Muscle layer of duodenum (tissue), 2 donors: ENCODE measurements around the gene CCSER2.
"Not testable (repeated sequence)": the region's sequence is repeated elsewhere in the genome, so short reads cannot be mapped to it uniquely, and the experiment has no call there.

Experiments
- H3K27ac ChIP-seq: one replicate; pipeline ENCODE4 v1.7.0; 2013; ENCODE audit warnings: mild to moderate bottlenecking, low read length
- H3K27me3 ChIP-seq: one replicate; pipeline ENCODE4 v1.7.0; 2013; ENCODE audit warnings: low read depth, mild to moderate bottlenecking, control low read depth, low read length
- H3K36me3 ChIP-seq, 2 donors: one replicate each; pipeline ENCODE4 v1.7.0; 2013; ENCODE audit warnings: low read length in 2 of 2, control low read depth in 1 of 2, mild to moderate bottlenecking in 1 of 2; ENCODE audit not compliant: insufficient read depth in 2 of 2, control insufficient read depth in 1 of 2
- H3K4me1 ChIP-seq, 2 donors: one replicate each; pipeline ENCODE4 v1.7.0; 2013; ENCODE audit warnings: low read length in 2 of 2, mild to moderate bottlenecking in 2 of 2, control low read depth in 1 of 2, moderate library complexity in 1 of 2; ENCODE audit not compliant: insufficient read depth in 2 of 2, control insufficient read depth in 1 of 2
- H3K4me3 ChIP-seq, 2 donors: one replicate each; pipeline ENCODE4 v1.7.0; 2013; ENCODE audit warnings: low read length in 2 of 2, low read depth in 1 of 2, mild to moderate bottlenecking in 1 of 2
- H3K9me3 ChIP-seq, 2 donors: one replicate each; pipeline ENCODE4 v1.7.0; 2013; ENCODE audit warnings: low read length in 2 of 2, control low read depth in 1 of 2, mild to moderate bottlenecking in 1 of 2; ENCODE audit not compliant: control insufficient read depth in 1 of 2
- donor health status: healthy.

Gene CCSER2

DNA sequence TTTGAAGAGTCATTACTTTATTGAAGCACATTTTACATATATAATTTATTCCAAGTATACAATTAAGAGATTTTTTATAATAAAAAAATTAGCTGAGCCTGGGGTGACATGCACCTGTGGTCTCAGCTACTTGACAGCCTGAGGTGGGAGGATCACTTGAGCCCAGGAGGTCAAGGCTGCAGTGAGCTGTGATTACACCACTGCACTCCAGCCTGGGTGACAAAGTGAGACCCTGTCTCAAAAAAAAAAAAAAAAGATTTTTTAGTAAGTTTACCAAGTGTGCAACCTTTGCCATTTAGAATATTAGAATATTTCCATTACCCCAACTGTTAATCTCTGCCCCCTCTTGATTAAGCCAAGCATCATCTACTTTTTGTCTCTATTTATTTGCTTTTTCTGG, 196.0 kb downstream of the CCSER2 start:
- Histone ChIP-seq H3K36me3 (no peaks in the 10 kb centered on the region), H3K27ac (no peak overlapping the region), H3K4me3 (no peak overlapping the region), H3K9me3 (peaks cover 0 to 4% of the 10 kb centered on the region in 2 donors), H3K27me3 (no peaks in the 10 kb centered on the region), H3K4me1 (no peaks in the 10 kb centered on the region)

DNA sequence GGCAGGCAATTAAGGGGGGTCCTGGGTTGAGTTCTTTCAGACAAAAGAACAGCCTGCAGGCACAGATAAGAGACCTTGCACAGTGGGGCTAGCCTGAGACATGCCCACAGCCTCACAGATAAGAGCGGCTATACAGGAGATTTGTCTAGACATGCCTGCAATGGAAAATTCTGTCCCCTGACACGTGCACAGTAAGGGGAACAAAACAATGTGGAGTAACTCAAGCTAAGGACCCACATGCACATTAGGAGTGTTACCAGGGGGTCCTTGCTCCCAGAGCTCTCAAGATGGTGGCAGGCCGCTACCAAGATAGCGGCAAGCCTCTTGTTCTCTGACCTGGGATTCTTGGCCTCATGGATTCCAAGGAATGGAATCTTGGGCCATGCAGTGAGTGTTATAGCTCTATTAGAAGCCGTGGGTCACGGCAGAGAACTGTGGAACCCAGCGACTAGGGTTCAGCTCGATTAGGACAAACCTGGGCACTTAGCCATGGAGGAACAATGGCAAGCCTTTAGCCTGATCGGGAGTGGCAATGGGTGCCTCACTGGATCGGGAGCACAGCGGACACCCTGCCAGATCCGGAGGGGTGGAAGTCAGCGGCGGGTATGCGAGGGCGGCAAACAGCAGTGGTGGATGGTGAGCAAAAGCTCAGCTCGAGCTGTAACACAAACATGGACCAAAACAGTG, 196.9 kb downstream of the CCSER2 start:
- H3K27me3 ChIP-seq, result no peaks in the 10 kb centered on the region
- H3K4me1 ChIP-seq, result no peaks in the 10 kb centered on the region
- peaks cover 0 to 4% of the 10 kb centered on the region in 2 donors for H3K9me3 ChIP-seq
- no peak overlapping the region for H3K27ac ChIP-seq
- no peaks in the 10 kb centered on the region for H3K36me3 ChIP-seq
- H3K4me3 ChIP-seq, result no peak overlapping the region

DNA sequence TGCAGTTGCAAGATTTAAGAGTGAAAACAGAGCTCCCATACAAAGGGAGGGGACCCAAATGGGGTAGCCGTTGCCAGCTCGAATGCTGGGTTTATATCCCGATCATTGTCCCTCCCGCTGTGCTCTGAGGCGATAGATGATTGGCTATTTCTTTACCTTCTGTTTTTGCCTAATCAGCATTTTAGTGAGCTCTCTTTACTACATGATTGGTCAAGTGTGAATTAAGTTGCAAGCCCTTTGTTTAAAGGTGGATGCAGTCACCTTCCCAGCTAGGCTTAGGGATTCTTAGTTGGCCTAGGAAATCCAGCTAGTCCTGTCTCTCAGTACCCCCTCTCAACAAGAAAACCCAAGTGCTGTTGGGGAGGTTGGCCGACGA, 197.4 kb downstream of the CCSER2 start:
- not testable (repeated sequence) for H3K4me3 ChIP-seq, H3K36me3 ChIP-seq, H3K4me1 ChIP-seq, H3K27ac ChIP-seq, H3K9me3 ChIP-seq, H3K27me3 ChIP-seq

DNA sequence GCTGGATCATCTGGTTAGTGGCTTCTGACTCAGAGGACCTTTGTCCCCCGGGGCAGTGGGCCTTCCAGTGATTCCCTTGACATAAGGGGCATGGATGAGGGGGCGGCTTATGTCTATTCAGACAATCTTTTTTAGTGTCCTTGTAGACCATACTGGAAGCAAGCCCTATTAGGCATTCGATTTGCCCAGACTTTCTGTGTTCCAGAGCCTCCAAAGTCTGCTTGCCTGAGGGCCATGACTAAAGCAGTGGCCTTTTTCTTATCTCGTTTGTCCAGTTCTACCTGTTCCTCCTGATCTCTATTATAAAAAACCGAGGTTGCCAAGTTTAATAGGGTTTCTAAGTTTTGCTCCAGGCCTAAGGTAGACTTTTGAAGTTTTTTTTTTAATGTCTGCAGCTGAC, 199.0 kb downstream of the CCSER2 start:
- H3K36me3 ChIP-seq, H3K9me3 ChIP-seq, H3K27me3 ChIP-seq, H3K27ac ChIP-seq, H3K4me1 ChIP-seq, H3K4me3 ChIP-seq: not testable (repeated sequence)

DNA sequence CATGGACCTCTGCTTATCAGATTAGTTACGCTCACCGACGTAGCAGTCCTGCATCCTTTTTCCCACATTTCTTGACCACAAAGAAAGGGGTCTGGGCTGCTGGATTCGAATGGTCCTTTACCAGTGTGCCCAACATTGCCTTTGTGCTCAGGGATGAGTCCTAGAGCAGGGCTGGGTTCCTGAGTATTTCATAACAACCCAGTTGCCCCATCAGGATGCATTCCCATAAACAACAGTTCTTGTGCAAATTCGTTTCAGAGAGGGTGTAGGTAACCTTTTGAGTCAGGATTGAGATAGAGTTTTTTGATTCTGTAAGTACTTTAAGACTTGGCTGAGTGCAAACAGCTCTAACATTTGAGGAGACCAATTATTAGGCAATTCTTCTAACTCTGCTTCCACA, 200.1 kb downstream of the CCSER2 start:
- not testable (repeated sequence) for H3K4me1 ChIP-seq, H3K27me3 ChIP-seq, H3K36me3 ChIP-seq, H3K27ac ChIP-seq, H3K9me3 ChIP-seq, H3K4me3 ChIP-seq

DNA sequence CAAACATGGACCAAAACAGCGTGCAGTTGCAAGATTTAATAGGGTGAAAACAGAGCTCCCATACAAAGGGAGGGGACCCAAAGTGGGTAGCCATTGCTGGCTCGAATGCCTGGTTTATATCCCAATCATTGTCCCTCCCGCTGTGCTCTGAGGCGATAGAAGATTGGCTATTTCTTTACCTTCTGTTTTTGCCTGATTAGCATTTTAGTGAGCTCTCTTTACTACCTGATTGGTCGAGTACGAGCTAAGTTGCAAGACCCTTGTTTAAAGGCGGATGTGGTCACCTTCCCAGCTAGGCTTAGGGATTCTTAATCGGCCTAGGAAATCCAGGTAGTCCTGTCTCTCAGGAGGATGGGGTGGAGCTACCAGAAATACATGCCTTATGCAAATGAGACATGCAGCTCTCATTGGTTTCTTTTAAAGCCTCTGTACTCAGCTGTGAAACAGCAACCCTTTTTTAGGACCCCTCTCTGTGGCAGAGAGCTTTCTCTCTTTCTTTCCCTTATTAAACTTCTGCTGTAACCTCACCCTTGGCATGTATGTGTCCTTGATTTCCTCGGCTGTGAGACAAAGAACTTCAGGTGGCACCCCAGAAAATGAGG, 202.4 kb downstream of the CCSER2 start:
- H3K36me3 ChIP-seq, result no peaks in the 10 kb centered on the region
- H3K4me3 ChIP-seq, result no peak overlapping the region
- H3K4me1 ChIP-seq, result no peaks in the 10 kb centered on the region
- no peak overlapping the region for H3K27ac ChIP-seq
- H3K9me3 ChIP-seq, result no peaks in the 10 kb centered on the region
- no peaks in the 10 kb centered on the region for H3K27me3 ChIP-seq

DNA sequence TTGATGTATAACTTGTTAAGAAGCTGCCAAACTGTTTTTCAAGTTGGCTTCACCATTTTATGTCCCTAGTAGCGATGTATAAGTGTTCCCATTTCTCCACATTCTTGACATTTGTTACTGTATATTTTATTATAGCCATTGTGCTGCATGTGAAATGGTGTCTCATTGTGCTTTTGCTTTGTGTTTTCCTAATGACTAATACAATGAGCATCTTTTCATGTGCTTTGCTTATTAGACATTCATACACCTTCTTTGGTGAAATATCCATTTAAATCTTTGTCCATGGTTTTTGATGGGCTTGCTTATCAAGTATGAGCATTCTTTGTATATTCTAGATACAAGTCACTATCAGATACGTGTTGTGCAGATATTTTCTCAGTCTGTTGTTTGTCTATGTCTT, 203.0 kb downstream of the CCSER2 start:
- Histone ChIP-seq H3K36me3 (no peaks in the 10 kb centered on the region), H3K4me1 (no peaks in the 10 kb centered on the region), H3K27me3 (no peaks in the 10 kb centered on the region), H3K27ac (no peak overlapping the region), H3K9me3 (no peaks in the 10 kb centered on the region), H3K4me3 (no peak overlapping the region)

DNA sequence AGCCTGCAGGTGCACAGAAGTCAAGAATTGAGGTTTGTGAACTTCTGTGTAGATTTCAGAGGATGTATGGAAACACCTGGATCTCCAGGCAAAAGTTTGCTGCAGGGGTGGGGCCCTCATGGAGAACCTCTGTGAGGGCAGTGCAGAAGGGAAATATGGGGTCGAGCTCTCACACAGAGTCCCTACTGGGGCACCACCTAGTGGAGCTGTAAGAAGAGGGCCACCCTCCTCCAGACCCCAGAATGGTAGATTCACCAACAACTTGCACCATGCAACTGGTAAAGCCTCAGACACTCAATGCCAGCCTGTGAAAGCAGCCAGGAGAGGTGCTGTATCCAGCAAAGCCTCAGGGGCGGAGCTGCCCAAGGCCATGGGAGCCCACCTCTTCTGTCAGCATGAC, 205.8 kb downstream of the CCSER2 start:
- no peaks in the 10 kb centered on the region for H3K9me3 ChIP-seq
- no peaks in the 10 kb centered on the region for H3K36me3 ChIP-seq
- H3K27me3 ChIP-seq, result no peaks in the 10 kb centered on the region
- no peak overlapping the region for H3K27ac ChIP-seq
- no peaks in the 10 kb centered on the region for H3K4me1 ChIP-seq
- H3K4me3 ChIP-seq, result no peak overlapping the region

DNA sequence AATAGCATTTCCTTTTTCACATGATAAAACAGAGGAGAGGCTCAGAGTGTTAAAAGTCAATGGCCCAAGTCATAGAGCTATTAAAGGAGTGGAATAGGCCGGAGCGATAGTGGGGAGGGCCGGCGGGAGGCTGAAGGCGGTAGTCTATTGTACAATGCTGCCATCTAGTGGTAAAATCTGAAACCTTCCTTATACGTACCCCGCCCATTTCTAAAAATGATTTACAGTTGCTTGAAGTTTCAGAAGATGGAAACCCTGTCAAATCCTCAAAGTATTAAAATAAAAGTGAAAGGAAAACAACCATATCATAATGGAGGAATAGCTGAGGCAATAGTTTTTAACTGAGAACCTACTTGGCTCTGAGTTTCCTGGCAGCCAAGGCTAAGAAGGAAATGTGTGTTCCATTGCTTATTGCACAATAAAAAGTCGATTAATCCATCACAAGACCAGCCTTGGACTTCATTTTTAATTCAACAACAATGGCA, 209.1 kb downstream of the CCSER2 start:
- Histone ChIP-seq H3K36me3 (no peaks in the 10 kb centered on the region), H3K4me1 (peaks cover 0 to 11% of the 10 kb centered on the region in 2 donors), H3K4me3 (no peak overlapping the region), H3K9me3 (no peaks in the 10 kb centered on the region), H3K27me3 (no peaks in the 10 kb centered on the region), H3K27ac (no peak overlapping the region)

DNA sequence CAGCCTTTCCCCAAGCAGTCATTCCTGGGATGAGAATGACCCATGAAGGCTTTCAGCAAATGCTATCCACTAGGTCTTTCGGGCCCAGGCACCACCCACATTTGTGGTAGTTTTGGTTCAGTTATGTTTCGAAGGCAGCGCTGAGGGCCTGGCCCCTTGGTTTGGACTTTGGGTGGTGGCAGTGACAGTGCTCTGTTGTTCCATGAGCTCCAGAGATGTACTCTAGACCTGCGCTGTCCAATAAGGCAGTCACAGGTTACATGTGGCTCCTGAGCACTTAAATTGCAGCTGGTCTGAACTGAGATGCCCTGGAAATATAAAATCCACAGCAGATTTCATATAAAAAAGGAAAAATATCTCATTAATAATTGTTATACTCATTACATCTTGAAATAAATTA, 209.6 kb downstream of the CCSER2 start:
- Histone ChIP-seq H3K27me3 (no peaks in the 10 kb centered on the region), H3K9me3 (no peaks in the 10 kb centered on the region), H3K36me3 (no peaks in the 10 kb centered on the region), H3K4me3 (no peak overlapping the region), H3K27ac (no peak overlapping the region), H3K4me1 (peaks cover 0 to 11% of the 10 kb centered on the region in 2 donors)

DNA sequence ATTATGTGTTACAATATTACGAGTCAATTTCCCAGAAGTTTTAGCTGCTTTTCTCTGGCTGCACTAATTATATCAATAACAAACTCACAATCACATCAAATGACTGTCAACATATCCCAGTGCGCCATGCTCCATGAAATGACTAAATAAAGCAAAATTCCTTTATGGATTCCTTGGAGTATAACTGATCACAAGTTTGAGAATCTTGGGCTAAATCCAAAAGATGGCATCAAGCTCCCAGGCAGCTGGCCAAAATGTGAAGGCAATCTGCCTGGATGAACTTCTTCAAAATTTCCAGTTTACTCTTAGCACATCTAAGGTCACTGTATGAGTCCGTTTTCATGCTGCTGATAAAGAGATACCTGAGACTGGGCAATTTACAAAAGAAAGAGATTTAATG, 210.8 kb downstream of the CCSER2 start:
- no peaks in the 10 kb centered on the region for H3K36me3 ChIP-seq
- H3K27ac ChIP-seq, result no peak overlapping the region
- peaks cover 0 to 11% of the 10 kb centered on the region in 2 donors for H3K4me1 ChIP-seq
- H3K27me3 ChIP-seq, result no peaks in the 10 kb centered on the region
- no peak overlapping the region for H3K4me3 ChIP-seq
- no peaks in the 10 kb centered on the region for H3K9me3 ChIP-seq
